DMS153 treated with DMSO at 0.1 percent for 48 hours (cell line): ENCODE measurements around the gene ZC3H7B.
A peak's percentile ranks its signal among the peaks of the same experiment; 100 is the strongest.
"Not testable (repeated sequence)": the region's sequence is repeated elsewhere in the genome, so short reads cannot be mapped to it uniquely, and the experiment has no call there.

Source experiments
- DNase-seq: peaks from one replicate; lab custom pipeline; 2025; ENCODE audit not compliant: unreplicated experiment; lab: John Stamatoyannopoulos, UW

Gene ZC3H7B

GRCh38 chr22:41301085-41302020, at the start of gene ZC3H7B:
TSS of gene ZC3H7B (plus strand) at chr22:41301525. CDS start at chr22:41320661, 19,136 bp downstream.
- DNase-seq, result peak; percentile 76

- no peak for DNase-seq
Observed at GRCh38 chr22:41252365-41252764, 49.0 kb upstream of the ZC3H7B start.

GRCh38 chr22:41254230-41254629, 47.1 kb upstream of the ZC3H7B start:
- no peak for DNase-seq

- DNase-seq, result no peak
Observed at GRCh38 chr22:41256254-41257253, 44.8 kb upstream of the ZC3H7B start.

- DNase-seq, result no peak
Observed at GRCh38 chr22:41257696-41258095, 43.6 kb upstream of the ZC3H7B start.

- DNase-seq, result not testable (repeated sequence)
Observed at GRCh38 chr22:41259756-41260155, 41.6 kb upstream of the ZC3H7B start.

GRCh38 chr22:41260871-41261270, 40.5 kb upstream of the ZC3H7B start:
- no peak for DNase-seq

GRCh38 chr22:41261541-41262249, 39.6 kb upstream of the ZC3H7B start:
- no peak for DNase-seq

- DNase-seq, result no peak
Observed at GRCh38 chr22:41262250-41262765, 39.0 kb upstream of the ZC3H7B start.

- no peak for DNase-seq
Observed at GRCh38 chr22:41263704-41264103, 37.6 kb upstream of the ZC3H7B start.

GRCh38 chr22:41264408-41264941, 36.9 kb upstream of the ZC3H7B start:
- no peak for DNase-seq

- no peak for DNase-seq
Observed at GRCh38 chr22:41267958-41268357, 33.4 kb upstream of the ZC3H7B start.

GRCh38 chr22:41271787-41272186, 29.5 kb upstream of the ZC3H7B start:
- no peak for DNase-seq

- DNase-seq, result no peak
Observed at GRCh38 chr22:41273128-41273527, 28.2 kb upstream of the ZC3H7B start.

- no peak for DNase-seq
Observed at GRCh38 chr22:41274856-41275255, 26.5 kb upstream of the ZC3H7B start.

- peak; percentile 11 for DNase-seq
Observed at GRCh38 chr22:41280065-41280464, 21.3 kb upstream of the ZC3H7B start.

GRCh38 chr22:41280854-41281253, 20.5 kb upstream of the ZC3H7B start:
- DNase-seq, result no peak

GRCh38 chr22:41284465-41284864, 16.9 kb upstream of the ZC3H7B start:
- no peak for DNase-seq

- DNase-seq, result no peak
Observed at GRCh38 chr22:41285441-41285819, 15.9 kb upstream of the ZC3H7B start.
